GM21447 (cell line): Measurements from ENCODE around the gene SMPD3.
A peak's percentile ranks its signal among the peaks of the same experiment; 100 is the strongest.

Source experiments
- ATAC-seq: cut with Tn5 transposase; IDR thresholded peaks from one replicate; pipeline ENCODE4 v1.9.1; 2021; ENCODE audit not compliant: unreplicated experiment

The SMPD3 gene

DNA sequence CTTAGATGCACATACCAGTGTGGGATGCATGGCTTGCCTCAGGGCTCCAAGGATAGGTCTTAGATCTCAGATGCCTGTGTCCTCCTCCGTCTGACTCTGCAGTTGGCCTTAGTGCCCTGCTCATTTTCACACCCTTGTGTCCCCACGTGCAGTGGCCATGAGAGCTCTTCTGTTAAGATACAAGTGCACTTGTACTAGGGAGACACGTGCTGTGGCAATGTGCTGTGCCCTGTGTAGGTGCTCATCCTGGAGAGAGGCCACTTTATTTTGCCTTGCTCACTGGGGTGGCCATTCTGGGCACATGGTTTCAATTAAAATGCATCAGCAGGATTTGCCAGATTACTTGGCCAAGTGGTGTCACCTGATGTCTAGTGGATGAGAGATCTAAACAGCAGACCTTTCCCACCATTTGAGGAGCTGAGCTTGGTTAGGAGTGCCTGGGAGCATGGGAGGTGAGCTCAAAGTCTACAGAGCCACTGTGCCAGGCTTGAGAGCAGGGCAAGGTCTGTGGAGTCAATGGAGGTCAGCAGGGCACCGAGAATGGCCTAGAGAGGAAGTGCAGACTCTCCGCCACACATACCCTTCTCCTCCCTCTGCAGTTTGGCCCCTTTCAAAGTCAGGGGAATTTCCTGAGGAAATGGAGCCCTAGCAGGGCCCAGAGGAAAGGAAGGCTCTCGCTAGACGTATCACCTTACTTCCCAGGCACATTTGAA lies 25.2 kb upstream of the SMPD3 start:
- no peak for ATAC-seq

- no peak for ATAC-seq
Measured at GRCh38 chr16:68472581-68472980, 24.3 kb upstream of the SMPD3 start.

GRCh38 chr16:68470461-68471150 lies 22.3 kb upstream of the SMPD3 start:
- ATAC-seq, result peak; percentile 93

GRCh38 chr16:68469796-68470460 lies 21.6 kb upstream of the SMPD3 start:
- ATAC-seq, result peak; percentile 10

- ATAC-seq, result no peak
Measured at GRCh38 chr16:68468842-68469241, 20.5 kb upstream of the SMPD3 start.

- ATAC-seq, result no peak
Measured at GRCh38 chr16:68466174-68466573, 17.9 kb upstream of the SMPD3 start.

GRCh38 chr16:68463904-68464303 lies 15.6 kb upstream of the SMPD3 start:
- ATAC-seq, result no peak

DNA sequence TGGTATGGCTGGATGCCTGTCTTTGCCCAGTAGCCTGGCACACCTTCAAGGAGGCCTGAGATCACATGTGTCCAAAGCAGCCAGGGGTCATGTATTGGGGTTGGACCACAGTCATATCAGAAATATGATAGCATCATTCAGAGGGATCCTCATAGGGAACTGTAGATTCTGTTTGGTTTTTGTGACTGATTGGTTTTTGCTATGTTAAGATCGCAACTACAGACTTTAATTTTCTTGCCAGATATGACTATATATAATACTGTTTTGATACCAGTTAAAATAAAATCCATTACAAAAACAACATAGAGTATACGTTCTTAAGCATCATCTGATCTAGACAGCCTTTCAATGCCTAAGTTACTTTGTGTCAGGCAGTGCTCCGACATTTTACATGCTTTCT lies 11.8 kb upstream of the SMPD3 start:
- ATAC-seq, result no peak

DNA sequence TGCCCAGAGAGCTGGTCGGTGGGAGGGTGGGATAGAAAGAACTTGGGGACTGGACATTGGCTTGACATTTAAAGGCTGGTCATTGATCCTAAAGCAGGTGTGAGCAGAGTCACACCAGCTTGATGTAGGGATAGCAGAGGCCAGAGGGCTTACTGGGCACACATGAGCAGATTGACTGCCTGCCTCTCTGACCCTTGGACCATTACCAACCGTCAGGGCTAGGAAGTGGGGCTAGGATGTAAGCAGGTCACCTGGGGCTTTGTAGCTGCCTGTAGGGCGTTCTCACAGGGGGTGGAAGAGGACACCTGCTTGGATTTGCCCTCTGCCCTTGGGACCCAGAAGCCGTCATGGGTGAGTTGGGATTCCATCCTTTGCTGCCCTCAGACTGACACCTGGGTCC lies 11.1 kb upstream of the SMPD3 start:
- ATAC-seq, result no peak

DNA sequence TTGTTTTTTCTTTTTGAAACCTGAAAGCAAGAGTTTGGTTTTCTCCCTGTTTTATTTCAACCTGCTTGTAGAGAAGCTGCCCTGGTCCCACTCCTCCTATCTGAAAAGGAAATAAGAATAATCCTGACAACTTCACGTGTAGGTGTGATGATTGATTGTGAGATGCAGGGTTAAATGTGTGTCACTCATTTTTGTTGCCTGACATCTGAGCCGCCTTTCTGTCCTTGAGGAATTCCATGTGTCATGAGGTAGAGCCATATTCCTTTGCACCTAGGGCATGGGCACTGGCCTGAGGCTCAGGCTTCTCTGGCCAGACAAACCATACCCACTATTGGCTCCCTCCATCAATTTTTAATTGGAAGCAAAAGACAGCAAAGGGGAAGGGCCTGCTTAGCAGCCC lies 10.2 kb upstream of the SMPD3 start:
- no peak for ATAC-seq

DNA sequence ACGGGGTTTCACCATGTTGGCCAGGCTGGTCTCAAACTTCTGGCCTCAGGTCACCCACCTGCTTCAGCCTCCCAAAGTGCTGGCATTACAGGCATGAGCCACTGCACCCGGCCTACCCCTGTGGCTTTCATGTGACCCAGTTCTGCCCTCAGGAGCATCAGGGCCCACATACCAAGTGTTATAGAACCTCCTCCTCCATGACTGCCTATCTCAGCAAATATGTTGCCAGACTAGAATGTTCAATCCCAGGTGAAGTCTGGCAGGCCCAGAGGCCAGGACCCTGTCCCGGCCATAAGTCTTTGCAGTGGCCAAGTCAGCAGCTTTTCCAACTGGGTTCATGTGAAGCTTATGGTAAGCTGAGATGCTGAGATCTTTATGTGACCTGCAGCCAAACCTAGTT lies 9.8 kb upstream of the SMPD3 start:
- no peak for ATAC-seq

- no peak for ATAC-seq
Measured at GRCh38 chr16:68455631-68456030, 7.3 kb upstream of the SMPD3 start.

GRCh38 chr16:68454920-68455435 lies 6.7 kb upstream of the SMPD3 start:
- no peak for ATAC-seq

- no peak for ATAC-seq
Measured at GRCh38 chr16:68453816-68454215, 5.5 kb upstream of the SMPD3 start.

- no peak for ATAC-seq
Measured at GRCh38 chr16:68452176-68452575, 3.9 kb upstream of the SMPD3 start.

DNA sequence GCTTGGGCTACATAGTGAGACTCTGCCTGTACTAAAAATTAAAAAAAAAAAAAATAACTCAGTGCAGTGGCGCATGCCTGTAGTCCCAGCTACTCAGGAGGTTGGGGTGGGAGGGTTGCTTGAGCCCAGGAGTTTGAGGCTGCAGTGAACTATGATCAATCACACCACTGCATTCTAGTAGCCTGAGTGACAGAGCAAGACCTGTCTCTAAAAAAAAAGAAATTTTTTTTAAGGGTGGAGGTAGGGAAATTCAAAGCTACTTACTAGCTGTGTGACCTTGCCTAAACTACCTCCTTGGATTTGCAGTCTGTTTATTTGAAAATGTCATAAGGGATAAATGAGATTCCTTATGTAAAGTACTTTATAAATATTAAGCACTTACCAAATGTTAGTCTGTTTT lies 3.4 kb upstream of the SMPD3 start:
- ATAC-seq, result no peak

DNA sequence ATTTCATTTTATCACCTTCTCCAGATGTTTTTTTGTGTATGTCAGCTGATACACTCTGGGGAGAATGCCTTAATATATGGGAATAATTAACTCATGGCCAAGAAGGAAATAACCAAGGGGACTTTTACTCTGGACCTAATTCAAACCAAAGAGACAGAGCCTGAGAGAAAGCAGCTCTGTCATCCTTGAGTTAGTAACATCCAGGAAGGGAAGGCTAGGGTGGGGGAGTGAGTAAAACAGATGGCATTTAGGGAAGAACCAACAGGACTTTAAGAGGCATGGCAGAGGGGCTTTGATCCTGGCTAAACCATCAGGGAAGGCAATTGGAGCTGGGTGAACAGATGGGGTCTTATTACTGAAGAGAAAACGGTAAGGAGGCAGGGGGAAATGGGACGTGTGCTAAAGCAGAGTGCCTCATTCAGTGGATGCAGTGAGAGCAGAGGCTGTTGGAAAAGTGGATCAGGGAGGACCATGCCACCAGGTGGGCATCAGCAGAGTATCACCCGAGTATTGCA lies 2.5 kb upstream of the SMPD3 start:
- ATAC-seq, result no peak

DNA sequence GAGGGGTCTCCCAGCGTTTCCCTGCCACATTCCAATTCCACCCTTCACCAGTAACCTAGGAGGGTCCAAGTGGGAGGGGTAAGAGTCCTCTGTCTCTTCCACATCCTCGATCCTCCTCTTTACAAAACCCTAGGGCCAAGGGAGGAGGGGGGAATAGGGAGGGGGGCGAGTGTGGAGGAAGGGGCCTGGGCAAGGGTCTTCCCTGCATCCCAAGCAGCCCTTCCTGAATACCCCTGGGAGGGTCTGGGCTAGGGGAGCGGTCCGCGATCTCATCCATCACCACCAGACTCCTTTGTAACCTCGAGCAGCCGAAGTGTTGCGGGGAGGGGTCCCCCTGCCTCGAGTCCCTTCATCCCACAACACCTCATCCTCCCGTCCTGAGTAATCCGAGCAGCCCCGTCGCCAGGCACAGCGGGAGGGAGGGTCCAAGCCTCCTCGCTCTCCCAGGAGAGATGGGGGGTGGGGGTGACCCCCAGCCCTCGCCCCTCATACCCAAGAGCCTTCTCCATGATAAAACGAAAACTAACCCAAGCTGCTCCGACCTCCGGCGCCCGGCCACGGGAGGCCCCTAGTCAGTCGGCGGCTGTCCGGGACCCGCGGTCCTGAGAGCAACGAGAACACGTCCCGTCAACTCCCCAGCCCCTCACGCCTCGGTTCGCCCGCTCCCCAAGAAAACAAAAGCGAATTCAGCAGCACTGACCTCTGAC lies 502 bp downstream of the SMPD3 start:
- no peak for ATAC-seq

- no peak for ATAC-seq
Measured at GRCh38 chr16:68446681-68447652, 1.3 kb downstream of the SMPD3 start.

DNA sequence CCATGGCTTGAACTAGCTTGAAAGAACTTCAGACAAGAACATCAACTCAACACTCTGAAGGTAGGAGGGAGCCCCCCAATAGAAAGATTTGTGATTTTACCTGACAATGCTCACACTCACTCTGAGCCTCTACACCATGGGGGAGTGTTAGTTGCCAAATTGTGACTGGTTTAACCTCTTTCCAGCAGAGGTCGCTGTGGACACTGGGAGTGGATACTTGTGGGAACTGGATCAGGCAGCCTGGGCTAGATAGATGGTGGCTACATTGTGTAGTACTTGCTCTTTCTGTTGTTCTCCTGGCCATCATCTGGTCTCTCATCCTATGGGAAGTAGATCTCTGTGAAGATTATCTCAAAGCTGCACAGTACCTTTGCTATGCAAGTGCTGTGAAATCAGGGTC lies 2.9 kb downstream of the SMPD3 start:
- no peak for ATAC-seq
